NT2/D1 (cell line): ENCODE measurements around the gene IL17REL.

Experiments used
- DNase-seq: peaks from one replicate; pipeline ENCODE4 v3.0.0-alpha.2; 2011; ENCODE audit warnings: low read depth, low spot score
- H3K27me3 ChIP-seq: 2 replicates; pipeline ENCODE4 v1.6.0; 2011; ENCODE audit warnings: mild to moderate bottlenecking; ENCODE audit not compliant: insufficient read length, insufficient read depth
- H3K36me3 ChIP-seq: 2 replicates; pipeline ENCODE4 v1.6.1; 2011; ENCODE audit warnings: mild to moderate bottlenecking, low read length, mixed read lengths; ENCODE audit not compliant: insufficient read depth, insufficient read length
- H3K4me1 ChIP-seq: 2 replicates; pipeline ENCODE4 v1.5.1; 2011; ENCODE audit not compliant: insufficient read depth, insufficient read length
- H3K4me3 ChIP-seq: 2 replicates; pipeline ENCODE4 v1.5.1; 2011; ENCODE audit warnings: low read depth; ENCODE audit not compliant: insufficient read length
- H3K9ac ChIP-seq: 2 replicates; pipeline ENCODE4 v1.6.0; 2011; ENCODE audit warnings: low read depth; ENCODE audit not compliant: insufficient read length
- H3K9me3 ChIP-seq: 2 replicates; pipeline ENCODE4 v1.5.1; 2011; ENCODE audit warnings: mild to moderate bottlenecking, low read length; ENCODE audit not compliant: insufficient read depth
- SUZ12 ChIP-seq: IDR thresholded peaks from 2 replicates; pipeline ENCODE4 v1.6.1; 2011; ENCODE audit not compliant: insufficient read length, insufficient read depth; ENCODE audit errors: extremely low read depth
- YY1 ChIP-seq: IDR thresholded peaks from 2 replicates; pipeline ENCODE4 v1.6.1; 2011; ENCODE audit not compliant: insufficient read length, insufficient read depth
- ZNF274 ChIP-seq: IDR thresholded peaks from 2 replicates; pipeline ENCODE4 v1.6.1; 2011; ENCODE audit warnings: mild to moderate bottlenecking, low read depth, low read length

Gene IL17REL

DNA sequence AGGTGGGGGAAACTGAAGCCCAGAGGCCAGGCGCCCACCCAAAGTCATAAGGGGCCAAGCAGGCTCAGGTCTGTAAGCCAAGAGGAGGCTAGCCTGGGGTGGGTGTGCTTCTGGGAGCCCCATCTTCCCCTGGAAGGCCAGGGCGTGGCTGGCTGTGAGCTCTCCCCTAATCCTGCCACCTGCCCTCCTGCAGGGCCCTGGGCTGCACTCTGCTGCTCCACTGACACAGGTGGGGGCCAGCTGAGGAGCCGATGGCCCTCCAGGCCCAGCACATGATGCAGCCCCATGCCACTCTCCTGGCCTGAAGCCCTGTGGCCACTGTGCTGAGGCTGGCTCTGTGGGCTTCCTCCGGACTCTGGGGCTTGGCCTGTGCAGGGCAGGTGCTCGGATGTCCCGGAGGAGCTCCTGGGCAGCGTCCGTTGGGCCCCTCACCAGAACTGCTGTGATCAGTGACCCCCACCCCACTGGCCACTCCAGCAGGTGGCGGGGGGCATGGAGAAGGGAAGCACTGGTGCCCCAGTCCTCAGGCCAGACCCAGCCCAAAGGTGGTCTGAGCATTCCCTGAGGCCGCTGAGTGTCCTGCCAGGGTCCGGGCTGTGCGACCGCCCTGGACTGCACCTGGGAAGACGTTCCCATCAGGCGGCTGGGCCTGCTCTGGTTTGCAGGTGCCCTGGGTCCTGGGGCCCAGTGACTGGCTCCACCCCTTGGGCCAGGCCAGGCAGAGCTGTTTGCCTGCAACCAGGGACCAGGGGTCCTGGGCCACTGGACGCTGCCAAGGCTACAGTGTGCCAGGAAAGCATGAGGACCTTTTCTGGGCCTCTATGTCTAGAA, 43.5 kb downstream of the IL17REL start:
- peaks cover 12% of the 10 kb centered on the region for H3K36me3 ChIP-seq
- peaks cover 18% of the 10 kb centered on the region for H3K4me1 ChIP-seq
- no peak for DNase-seq
- H3K27me3 ChIP-seq, result peaks cover 24% of the 10 kb centered on the region
- H3K9me3 ChIP-seq, result no peaks in the 10 kb centered on the region
- no peak overlapping the region for H3K4me3 ChIP-seq
- H3K9ac ChIP-seq, result no peak overlapping the region
- no peak for TF ChIP-seq YY1
- TF ChIP-seq SUZ12, result no peak
- TF ChIP-seq ZNF274, result no peak

DNA sequence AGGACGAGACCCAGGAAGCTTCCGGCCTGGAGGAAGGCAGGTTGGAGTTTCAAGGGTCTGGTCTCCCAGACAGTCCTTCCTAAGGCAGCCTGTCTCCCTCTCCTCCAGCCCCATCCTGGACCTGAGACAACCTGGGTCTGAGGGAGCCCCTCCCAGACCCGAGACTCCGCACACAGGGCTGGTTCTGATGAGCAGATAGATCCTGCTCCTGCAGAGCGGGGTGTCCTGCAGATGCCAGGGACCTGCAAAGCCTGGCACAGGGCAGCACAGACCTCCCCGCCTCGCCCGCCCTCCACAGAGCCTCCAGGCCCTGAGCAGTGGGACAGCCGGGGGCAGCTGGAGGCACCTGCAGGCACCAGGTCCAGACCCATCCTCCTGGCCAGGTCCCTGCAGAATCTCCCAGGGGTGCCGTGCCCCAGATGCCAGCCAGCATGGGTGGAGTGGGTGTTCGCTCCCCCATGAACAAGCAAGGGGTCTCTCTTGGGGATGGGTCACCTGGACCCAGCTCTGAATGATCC, 44.2 kb downstream of the IL17REL start:
- no peaks in the 10 kb centered on the region for H3K9me3 ChIP-seq
- H3K4me3 ChIP-seq, result no peak overlapping the region
- peaks cover 24% of the 10 kb centered on the region for H3K27me3 ChIP-seq
- peaks cover 18% of the 10 kb centered on the region for H3K36me3 ChIP-seq
- no peak for TF ChIP-seq SUZ12
- no peak for TF ChIP-seq YY1
- no peak for TF ChIP-seq ZNF274
- H3K4me1 ChIP-seq, result peaks cover 19% of the 10 kb centered on the region
- H3K9ac ChIP-seq, result no peak overlapping the region
- no peak for DNase-seq

DNA sequence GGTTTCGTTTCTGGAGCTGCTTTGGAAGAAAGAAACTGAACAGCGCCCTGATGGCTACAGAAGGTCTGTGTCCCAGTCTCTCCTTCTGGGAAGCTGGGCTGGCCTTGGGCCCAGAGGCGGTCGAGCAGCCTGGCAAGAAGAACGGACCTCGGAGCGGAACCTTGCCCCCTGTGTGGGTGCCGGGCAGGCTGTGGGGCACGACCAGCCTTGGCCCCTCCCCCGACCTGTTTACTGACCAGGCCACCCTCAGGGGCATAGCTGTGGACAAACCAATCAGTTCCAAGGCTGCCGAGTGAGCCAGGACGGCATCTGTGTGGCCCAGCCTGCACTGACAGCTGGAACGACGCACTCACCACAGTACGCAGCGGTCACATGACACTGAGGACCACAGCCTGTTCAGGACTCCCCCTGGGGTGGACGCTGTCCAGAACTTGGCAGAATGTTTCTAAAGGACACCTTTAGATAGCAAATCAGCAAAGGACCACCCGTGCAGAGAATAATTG, 44.8 kb downstream of the IL17REL start:
- Histone ChIP-seq H3K4me1 (peaks cover 23% of the 10 kb centered on the region), H3K36me3 (peaks cover 24% of the 10 kb centered on the region), H3K27me3 (peaks cover 18% of the 10 kb centered on the region), H3K9ac (no peak overlapping the region), H3K4me3 (no peak overlapping the region), H3K9me3 (no peaks in the 10 kb centered on the region)
- DNase-seq, result no peak
- TF ChIP-seq ZNF274, result no peak
- no peak for TF ChIP-seq SUZ12
- no peak for TF ChIP-seq YY1

DNA sequence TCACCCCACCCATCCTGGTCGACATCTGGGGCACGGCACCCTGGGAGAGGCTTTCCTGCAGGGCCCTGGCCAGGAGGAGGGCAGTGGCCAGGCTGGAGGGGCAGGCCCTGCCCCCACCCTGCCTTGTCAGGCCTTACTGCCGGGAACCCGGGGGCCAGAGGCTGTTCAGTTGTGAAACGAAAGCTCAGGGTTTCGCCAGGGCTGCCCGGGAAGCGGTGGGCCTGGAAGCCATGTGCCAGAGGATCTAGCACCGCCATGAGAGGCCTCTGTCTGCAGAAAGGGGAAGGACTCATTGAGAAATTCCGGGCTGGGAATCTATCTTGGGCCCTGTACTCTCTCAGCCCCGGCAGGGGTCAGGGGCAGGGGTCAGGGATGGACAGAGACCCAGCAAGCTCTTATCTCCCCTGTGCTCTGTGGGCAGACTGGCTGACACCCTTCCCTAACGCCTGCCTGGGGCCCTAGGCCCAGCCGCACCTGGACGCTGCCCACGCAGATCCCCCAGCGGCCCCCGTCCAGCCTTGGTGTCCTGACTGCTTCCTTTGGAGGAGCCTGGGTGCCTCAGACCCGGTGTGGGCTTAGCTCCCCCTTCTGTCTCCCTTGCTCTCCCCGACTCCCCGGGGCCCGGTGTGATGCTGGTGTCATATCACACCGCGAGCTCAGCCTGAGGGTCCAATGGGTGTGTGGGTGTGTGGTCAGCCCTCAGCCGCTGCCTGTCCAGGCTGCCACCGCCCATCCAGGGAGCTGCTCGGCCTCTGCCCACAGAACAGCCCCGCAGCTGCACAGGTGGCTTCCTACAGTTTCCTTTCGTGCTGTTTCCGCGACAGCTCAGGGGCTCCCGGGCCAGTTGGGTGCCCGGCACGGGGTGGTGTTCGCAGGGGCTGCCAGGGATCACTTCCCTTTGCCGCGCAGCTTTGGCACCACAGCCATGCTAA, 45.5 kb downstream of the IL17REL start:
- TF ChIP-seq SUZ12 (no peak), ZNF274 (no peak), YY1 (no peak)
- Histone ChIP-seq H3K4me3 (no peak overlapping the region), H3K4me1 (peaks cover 25% of the 10 kb centered on the region), H3K9ac (no peak overlapping the region), H3K27me3 (peaks cover 11% of the 10 kb centered on the region), H3K36me3 (peaks cover 27% of the 10 kb centered on the region), H3K9me3 (no peaks in the 10 kb centered on the region)
- no peak for DNase-seq

DNA sequence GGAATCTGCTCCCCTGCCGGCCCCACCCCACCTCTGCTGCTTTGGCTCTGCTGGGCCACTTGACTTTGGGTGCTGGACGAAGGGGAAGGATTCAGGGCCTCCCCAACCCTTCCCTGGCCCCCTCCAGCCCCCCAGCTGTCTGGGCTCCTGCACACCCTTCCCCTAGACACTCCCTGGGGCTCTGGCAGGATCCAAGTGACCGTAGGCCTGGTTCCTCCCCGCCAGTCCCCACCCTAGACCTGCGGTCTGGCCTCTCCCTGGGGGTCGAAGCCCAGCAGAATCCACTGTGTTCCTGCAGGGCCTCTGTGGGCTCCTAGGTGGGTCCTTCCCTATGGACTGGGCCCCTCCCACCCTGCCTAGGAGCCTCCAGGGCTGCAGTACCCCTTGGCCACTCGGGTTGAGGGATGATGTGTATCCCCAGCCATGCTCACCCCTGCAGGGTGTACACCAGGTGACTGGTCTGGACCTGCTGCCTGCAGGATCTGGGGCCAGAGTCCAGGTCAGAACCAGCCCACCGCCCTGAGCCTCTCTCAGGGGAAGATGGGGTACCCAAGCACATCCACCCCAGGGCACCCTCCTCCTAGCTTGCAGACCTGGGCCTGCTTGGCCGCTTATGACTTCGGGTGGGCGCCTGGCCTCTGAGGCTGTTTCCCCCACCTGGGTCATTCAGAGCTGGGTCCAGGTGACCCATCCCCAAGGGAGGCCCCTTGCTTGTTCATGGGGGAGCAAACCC, 46.4 kb downstream of the IL17REL start:
- peaks cover 25% of the 10 kb centered on the region for H3K4me1 ChIP-seq
- no peak overlapping the region for H3K9ac ChIP-seq
- no peak for DNase-seq

DNA sequence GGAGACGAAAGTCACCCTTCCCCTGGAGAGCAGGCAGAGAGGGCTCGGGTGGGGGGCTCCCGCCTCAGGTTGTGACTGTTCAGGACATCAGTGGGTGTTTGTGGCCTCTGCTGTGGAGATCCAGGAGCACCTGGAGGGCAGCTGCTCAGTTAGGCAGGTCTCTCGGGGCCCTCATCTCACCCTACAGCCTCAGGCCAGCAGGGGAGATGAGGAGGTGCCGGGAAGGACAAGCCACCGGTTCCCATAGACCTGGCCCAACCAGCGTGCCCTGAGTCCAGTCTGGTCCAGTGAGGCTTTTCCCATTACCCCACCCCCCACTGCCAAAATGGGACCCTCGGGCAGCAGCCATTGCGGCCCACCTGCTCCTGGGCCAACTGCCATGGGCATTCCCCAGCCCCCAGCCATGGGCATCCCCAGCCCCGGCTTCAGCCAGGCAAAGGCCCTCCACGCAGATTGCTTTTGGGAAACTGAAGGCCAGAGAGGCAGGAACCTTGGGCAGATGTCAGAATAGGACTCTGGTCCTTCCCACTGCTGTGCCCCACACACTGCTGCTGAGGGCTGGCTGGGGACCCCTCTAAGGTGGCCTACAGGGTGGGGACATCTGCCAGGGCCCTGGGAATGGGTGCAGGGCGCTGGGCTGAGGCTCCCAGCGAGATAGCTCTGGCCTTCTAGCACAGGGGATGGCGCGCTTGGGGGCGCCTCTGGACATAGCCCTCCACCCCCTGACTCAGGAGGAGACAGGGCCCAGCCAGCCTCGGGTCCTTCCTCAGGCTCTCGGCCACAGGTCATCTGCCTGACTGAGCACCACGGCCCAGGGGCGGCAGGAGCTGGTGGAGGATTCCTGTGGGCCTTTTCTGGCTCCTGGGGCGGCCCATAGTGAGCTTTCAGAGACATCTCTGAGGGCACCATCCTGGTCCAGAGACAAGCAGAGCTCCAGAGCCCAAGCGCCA, 47.2 kb downstream of the IL17REL start:
- Histone ChIP-seq H3K36me3 (peaks cover 27% of the 10 kb centered on the region), H3K9ac (peak overlapping the region; percentile 10), H3K4me1 (peaks cover 22% of the 10 kb centered on the region), H3K4me3 (no peak overlapping the region), H3K9me3 (no peaks in the 10 kb centered on the region), H3K27me3 (no peaks in the 10 kb centered on the region)
- TF ChIP-seq YY1 (no peak), ZNF274 (no peak), SUZ12 (no peak)
- DNase-seq, result no peak

More for the DNA sequence above, 46.4 kb downstream of the IL17REL start:
- peaks cover 3% of the 10 kb centered on the region for H3K27me3 ChIP-seq
- no peaks in the 10 kb centered on the region for H3K9me3 ChIP-seq
- TF ChIP-seq YY1, result no peak
- no peak for TF ChIP-seq SUZ12
- TF ChIP-seq ZNF274, result no peak
- H3K4me3 ChIP-seq, result no peak overlapping the region
- H3K36me3 ChIP-seq, result peaks cover 27% of the 10 kb centered on the region
